SU-DHL-6 (cell line): ENCODE data around the gene CCDC88C.
"Not testable (repeated sequence)": the region's sequence is repeated elsewhere in the genome, so short reads cannot be mapped to it uniquely, and the experiment has no call there.

ENCODE experiments used
- CTCF ChIP-seq: fragments of 200-600 bp; sonication (generic); IDR thresholded peaks from one replicate; pipeline ENCODE4 v1.5.1; 2017; ENCODE audit warnings: antibody characterized with exemption, mild to moderate bottlenecking, low read length, moderate library complexity; ENCODE audit not compliant: insufficient read depth, poor library complexity, severe bottlenecking
- EZH2phosphoT487 ChIP-seq: fragments of 200-600 bp; sonication (generic), shearing (Covaris generic); conservative IDR thresholded peaks from 2 replicates; pipeline ENCODE4 v1.6.1; 2018; ENCODE audit warnings: mild to moderate bottlenecking, antibody characterized with exemption, low read length, moderate library complexity, mixed read lengths

- TF ChIP-seq CTCF, EZH2phosphoT487: not testable (repeated sequence)
Measured at GRCh38 chr14:91436266-91436665, 18.6 kb upstream of the CCDC88C start.
